LNCaP clone FGC (cell line): ENCODE results near the gene SMPD1.

Experiments used
- DNase-seq: peaks from one replicate; pipeline ENCODE4 v3.0.0-alpha.2; 2011; ENCODE audit warnings: low read depth
- H3K4me3 ChIP-seq: 2 replicates; pipeline ENCODE4 v1.5.1; 2011; ENCODE audit warnings: mild to moderate bottlenecking, low read depth, low read length, control low read depth
- CTCF ChIP-seq: IDR thresholded peaks from 2 replicates; pipeline ENCODE4 v1.5.1; 2012; ENCODE audit warnings: mild to moderate bottlenecking; ENCODE audit not compliant: control insufficient read depth, insufficient read depth; ENCODE audit errors: extremely low read depth

The SMPD1 gene

GRCh38 chr11:6389905-6390717 is at the start of gene SMPD1:
Gene SMPD1, plus strand, starts transcription at chr11:6390474. Its CDS starts 125 bp downstream, at chr11:6390599.
- H3K4me3 ChIP-seq, result peak within 1 kb of the TSS; percentile 75
- TF ChIP-seq CTCF, result no peak
- peak; percentile 46 for DNase-seq

- DNase-seq, result no peak
- no peak for TF ChIP-seq CTCF
- no peak overlapping the region for H3K4me3 ChIP-seq
Observed at GRCh38 chr11:6345366-6345765, 44.9 kb upstream of the SMPD1 start.

GRCh38 chr11:6350043-6350442 is 40.2 kb upstream of the SMPD1 start:
- no peak for TF ChIP-seq CTCF
- no peak overlapping the region for H3K4me3 ChIP-seq
- no peak for DNase-seq

- DNase-seq, result no peak
- TF ChIP-seq CTCF, result no peak
- no peak overlapping the region for H3K4me3 ChIP-seq
Observed at GRCh38 chr11:6350486-6350885, 39.8 kb upstream of the SMPD1 start.

- H3K4me3 ChIP-seq, result no peak overlapping the region
- no peak for TF ChIP-seq CTCF
- no peak for DNase-seq
Observed at GRCh38 chr11:6351782-6352382, 38.4 kb upstream of the SMPD1 start.

GRCh38 chr11:6353367-6353987 is 36.8 kb upstream of the SMPD1 start:
- peak; percentile 81 for TF ChIP-seq CTCF
- H3K4me3 ChIP-seq, result no peak overlapping the region
- DNase-seq, result peak; percentile 11
